HG02623 (cell line): ENCODE data around the gene TNF.

Experiments used
- ATAC-seq: cut with Tn5 transposase; IDR thresholded peaks from one replicate; pipeline ENCODE4 v1.9.1; 2021; ENCODE audit warnings: moderate library complexity; ENCODE audit not compliant: unreplicated experiment

TNF gene

DNA sequence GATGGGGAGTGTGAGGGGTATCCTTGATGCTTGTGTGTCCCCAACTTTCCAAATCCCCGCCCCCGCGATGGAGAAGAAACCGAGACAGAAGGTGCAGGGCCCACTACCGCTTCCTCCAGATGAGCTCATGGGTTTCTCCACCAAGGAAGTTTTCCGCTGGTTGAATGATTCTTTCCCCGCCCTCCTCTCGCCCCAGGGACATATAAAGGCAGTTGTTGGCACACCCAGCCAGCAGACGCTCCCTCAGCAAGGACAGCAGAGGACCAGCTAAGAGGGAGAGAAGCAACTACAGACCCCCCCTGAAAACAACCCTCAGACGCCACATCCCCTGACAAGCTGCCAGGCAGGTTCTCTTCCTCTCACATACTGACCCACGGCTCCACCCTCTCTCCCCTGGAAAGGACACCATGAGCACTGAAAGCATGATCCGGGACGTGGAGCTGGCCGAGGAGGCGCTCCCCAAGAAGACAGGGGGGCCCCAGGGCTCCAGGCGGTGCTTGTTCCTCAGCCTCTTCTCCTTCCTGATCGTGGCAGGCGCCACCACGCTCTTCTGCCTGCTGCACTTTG lies at the start of gene TNF:
TNF (plus strand) TSS at position 231 of the 567 bp plus-strand sequence; CDS start at position 408, 177 bp downstream.
- ATAC-seq = no peak

DNA sequence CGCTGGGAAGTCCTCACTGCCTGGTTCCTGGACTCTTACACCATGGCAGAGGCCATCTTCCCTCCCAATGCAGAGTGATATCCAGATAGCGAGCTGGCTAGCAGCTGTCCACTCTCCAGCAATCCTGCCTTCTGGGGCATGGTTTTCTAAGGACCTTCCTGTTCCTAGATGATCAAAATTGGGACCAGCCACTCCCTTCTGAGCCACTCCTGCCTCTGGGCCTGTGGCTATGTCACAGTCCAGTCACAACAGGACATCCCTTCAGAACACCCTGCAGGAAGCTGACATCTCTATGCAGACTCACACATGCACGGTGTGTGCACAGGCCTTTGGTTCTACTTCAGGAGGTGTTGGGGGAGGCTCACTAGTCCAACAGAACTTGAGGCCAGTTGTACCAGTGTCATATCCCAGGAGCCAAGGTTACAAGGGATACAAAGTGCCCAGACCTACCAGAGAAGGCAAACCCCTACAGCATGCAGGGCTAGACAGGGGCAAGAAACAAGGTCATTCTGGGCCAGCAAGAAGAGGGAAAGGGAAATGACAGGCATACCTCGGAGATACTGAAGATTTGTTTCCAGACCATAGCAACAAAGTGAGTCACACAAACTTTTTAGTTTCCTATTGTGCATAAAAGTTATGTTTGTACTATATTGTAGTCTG lies 49.3 kb upstream of the TNF start:
- no peak for ATAC-seq

DNA sequence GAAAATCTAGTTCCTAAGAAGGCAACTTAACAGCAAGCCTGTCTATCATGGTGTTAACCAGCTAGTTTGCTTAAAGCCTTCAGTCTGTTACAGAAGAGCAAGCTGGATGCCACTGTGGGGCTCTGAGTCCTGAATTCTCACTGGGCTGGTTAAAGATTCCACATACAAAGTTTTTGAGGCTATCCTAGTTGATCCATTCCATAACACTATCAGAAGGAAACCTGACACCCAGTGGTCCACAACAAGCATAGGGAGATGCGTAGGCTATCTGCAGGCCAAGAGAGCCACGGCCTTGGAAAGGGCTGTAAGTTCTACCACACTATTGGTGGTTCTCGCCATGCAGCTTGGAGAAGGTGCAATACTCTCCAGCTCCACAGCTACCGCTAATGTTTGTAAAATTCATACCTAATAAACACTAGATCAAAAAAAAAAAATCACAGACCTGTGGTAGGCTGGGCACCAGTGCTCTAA lies 47.0 kb upstream of the TNF start:
- no peak for ATAC-seq

DNA sequence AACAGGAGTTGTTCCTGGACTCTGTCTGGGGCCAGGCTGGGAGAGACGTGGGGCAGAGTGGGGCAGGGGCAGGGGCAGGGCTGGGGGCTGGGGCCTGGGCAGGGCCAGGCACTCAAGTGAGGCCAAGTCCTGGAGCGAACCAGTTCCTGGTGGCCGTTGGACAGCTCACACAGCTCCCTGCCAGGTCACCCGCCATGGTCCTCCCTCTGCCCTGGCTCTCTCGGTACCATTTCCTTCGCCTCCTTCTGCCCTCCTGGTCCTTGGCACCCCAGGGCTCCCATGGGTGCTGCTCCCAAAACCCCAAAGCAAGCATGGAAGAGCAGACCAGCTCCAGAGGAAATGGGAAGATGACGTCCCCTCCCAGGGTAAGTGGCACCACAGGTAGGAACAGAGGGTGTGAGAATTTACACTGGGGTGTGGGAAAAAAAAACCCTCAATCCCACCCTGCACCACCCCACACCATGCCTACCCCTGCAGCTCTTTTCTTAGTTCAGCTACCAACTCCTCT lies 46.5 kb upstream of the TNF start, which contains the start of gene MCCD1:
MCCD1 (plus strand) TSS at position 142 of the 508 bp plus-strand sequence; CDS start at position 195, 53 bp downstream.
- ATAC-seq = no peak

DNA sequence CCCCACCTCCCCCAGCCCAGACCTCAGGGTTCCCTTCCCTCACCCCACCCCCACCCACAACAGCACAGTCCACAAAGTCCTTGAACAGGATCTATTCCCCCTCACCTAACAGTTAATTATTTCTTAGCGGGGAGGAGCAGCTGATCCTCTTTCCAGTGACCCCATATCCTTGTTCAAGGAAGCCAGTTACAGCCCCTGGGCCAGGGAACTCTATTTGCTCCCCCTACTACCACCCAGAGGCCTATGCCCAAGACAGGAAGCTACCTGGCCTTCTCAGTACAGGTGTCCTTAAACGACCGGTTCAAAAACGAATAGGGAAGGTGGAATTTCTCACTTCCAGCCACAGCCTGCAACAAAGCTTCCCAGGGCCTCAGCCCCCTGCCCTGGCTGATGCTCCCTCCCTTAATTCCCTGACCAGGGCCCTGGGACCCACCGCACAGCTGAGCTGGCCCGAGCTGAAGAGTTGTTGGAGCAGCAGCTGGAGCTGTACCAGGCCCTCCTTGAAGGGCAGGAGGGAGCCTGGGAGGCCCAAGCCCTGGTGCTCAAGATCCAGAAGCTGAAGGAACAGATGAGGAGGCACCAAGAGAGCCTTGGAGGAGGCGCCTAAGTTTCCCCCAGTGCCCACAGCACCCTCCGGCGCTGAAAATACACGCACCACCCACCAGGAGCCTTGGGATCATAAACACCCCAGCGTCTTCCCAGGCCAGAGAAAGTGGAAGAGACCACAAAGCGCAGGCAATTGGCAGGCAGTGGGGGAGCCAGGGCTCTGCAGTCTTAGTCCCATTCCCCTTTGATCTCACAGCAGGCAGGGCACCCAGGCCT lies 45.8 kb upstream of the TNF start:
- ATAC-seq = no peak

DNA sequence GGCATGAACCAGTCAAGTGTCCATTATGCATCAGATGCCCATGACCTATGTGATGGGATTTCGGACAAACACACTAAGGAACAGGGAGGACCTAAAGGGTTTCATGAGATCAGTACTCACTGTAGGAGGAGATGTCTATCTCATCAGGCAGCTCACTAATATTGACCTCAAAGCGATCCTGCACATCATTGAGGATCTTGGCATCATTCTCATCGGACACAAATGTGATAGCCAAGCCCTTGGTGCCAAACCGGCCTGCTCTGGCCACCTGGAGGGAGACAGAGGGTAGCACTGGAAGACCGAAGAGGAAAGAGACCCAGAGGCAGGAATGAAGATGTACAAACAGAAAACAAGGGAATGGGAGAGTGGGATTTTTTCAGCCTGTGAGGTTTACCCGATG lies 44.7 kb upstream of the TNF start:
- ATAC-seq = no peak

DNA sequence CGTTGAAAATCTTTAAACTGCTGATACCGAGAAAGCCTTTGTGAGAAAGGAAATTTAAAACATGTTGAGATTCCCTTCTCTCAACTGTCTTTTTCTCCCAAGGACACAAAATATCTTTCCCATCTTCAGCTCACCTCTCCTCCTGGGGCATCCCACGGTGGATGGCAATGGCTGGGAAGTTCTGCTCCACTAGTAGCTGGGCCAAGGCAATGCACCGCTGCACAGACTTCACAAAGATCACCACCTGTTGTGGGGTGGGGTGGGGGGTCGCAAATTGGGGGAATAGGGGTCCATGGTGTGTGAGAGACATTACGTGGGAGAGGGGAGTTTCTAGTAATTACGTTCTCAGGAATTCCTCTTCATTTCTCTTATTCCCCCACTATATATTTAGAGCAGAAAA lies 44.2 kb upstream of the TNF start:
- no peak for ATAC-seq

DNA sequence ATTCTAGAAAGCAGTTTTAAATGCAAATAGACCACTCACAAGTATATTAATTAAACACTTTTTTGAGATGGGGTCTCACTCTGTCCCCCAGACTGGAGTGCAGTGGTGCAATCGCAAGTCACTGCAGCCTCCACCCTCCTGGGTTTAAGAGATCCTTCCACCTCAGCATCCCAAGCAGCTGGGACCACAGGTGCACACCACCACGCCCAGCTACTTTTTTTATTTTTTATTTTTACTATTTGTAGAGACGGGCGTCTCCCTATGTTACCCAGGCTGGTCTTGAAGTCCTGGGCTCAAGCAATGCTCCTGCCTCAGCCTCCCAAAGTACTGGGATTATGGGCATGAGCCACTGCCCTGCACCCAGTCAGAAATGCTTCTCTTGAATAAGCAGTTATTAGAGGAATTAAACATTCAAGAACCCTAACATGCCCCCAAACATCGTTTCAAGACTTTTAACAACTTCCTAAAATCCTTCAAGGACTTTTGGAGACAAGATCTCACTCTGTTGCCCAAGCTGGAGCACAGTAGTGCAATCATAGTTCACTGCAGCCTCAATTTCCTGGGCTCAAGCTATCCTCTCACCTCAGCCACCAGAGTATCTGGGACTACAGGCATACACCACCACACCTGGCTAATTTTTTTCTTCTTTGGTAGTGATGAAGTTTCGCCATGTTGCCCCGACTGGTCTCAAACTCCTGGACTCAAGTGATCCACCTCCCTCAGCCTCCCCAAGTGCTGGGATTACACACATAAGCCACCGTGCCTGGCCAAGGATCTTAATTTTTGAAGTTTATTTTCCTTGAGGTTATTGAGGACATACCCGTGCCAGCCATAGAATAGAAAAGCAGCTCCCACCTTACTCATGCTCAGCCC lies 43.4 kb upstream of the TNF start:
- ATAC-seq = no peak

DNA sequence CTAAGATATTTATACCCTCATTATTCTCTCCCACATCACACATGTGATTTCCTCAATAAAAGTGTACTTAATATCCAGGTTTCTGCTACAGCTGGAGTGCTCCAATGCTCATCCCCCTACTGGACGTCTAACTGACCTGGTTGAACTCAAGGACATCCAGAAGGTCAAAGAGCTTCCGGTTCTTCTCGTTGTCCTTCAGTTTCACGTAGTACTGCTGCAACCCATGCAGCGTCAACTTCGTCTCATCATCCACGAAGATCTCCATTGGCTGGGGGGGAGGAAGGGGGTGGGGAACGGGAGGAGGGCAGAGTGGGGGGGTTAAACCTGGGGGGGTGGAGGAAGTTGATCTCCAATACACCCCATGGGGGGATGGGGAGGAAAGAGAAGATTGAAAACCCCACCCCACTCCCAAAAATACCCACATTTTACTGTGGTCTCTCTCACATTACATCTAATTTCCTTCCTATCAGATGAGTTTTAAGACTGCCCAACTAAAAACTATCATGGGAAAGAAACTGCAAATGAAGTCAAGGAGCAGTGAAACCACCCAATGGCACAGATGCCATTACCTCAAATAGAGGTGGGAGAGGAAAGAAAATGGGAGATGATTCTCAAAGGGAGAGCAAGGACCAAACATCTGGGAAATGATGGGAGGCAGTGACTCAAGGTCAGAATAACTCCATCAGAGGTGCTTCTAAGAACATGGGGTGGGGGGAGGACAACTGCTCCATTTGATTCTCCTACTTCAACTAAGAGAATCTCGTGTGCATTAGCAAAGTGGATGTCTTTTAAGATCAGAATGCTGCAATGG lies 42.5 kb upstream of the TNF start:
- ATAC-seq = no peak

DNA sequence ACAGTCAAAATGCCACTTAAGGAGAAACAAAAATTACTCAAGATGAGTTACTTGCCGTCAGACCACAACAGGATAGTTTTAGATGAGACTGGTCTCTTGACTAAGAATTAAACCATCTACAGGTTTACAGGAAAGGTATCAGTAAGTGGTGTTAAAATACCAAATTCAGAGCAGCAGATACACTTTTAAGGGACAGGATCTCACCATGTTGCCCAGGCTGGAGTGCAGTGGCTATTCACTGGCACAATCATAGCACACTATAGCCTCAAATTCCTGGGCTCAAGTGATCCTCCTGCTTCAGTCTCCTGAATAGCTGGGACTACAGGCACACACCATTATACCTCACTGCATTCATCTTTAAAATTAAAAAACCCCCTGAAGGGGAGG lies 41.9 kb upstream of the TNF start:
- ATAC-seq = no peak

DNA sequence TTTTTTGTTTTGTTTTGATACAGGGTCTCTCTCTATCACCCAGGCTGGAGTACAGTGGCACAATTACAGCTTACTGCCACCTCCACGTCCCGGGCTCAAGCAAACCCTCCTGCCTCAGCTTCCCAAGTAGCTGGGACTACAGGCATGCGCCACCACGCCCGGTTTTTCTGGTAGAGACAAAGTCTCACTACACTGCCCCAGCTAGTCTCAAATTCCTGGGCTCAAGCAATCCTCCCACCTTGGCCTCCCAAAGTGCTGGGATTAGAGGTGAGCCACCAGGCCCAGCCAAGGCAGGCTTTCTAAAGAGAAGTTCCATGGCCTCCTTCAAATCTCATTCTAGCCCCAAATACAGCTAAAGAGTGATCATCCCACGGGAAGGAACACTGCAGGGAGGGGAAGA lies 41.4 kb upstream of the TNF start:
- no peak for ATAC-seq

DNA sequence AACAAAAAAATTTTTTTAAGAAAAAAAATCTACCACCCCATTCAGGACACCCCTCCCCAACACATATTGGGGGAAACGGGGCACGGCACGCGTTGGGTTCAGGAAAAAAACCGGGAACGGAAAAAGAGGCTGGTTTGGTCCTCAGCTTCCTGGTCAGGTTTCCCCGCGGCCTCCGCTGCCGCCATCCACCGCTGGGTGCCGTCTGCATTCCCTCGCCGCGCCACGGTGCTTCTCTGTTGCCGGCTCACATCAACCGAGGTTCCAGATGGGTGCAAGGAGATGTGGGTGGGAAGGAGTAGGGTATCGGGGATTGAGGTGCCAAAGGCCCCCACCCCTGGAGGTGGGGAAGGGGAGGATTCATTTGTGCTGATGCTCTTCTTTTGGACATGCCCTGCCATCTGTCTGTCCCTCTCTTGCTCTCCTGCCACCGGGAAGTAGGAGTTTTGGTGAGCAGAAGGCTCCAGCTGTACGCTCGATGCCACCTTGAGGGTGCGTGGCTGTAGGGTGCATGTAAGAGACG lies 40.8 kb upstream of the TNF start:
- ATAC-seq = no peak

DNA sequence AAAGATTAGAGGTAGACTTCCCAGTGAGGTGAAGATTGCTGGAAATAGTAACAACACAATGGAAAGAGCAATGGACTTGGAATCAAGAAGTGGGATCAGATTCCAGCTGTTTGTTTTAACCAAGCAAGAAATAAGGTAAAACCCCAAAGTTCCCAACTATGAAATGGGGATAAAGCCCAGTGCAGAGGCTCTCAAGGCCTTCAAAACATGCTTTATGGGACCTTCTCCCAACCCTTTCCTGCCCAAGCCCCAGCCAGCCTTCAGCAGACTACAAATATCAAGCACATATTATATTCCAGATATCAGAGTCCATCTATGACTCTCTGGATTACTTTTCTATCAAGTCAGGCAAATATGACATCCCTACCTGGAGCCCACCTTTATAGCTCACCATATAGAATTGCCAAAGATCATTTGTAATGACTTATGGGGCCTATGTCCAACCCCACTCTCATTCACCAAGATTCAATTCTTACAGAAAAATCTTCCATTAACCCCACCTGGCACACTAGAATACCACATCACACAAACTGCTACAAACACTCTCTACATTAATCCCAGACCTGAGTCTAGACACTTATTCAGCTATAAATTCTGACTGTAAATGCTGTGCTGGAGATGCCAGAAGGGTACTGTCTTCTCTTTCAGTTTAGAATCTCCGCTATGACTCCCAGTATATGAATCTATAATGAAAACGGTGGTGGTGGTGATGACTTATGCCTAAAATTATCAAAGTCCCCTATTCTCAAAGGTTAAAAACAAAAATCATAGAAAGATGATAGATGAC lies 39.6 kb upstream of the TNF start:
- no peak for ATAC-seq

DNA sequence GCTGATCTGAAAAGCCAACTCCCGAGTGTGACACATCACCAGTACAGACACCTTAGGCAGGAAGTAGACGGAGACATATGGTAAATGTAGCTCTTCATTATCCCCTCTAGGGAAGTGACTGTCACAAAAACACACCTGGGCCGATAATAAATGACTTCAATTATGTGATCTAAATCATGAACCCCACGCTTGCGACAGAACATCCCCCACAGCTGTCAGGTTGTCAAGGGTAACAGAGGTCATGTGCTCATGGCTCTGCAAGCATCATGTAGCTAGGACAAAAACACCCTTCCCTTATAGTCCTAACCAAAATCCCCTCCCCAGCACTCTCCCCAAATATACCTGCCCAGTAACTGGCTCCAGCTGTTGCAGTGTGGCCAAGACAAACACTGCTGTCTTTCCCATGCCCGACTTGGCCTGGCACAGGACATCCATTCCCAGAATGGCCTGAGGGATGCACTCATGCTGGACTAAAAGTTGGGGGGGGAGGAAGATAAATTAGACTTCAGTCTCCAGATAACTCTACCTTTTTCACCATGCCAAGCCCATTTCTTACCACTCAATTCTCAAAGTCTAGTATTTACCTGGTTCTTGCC lies 36.5 kb upstream of the TNF start:
- no peak for ATAC-seq

DNA sequence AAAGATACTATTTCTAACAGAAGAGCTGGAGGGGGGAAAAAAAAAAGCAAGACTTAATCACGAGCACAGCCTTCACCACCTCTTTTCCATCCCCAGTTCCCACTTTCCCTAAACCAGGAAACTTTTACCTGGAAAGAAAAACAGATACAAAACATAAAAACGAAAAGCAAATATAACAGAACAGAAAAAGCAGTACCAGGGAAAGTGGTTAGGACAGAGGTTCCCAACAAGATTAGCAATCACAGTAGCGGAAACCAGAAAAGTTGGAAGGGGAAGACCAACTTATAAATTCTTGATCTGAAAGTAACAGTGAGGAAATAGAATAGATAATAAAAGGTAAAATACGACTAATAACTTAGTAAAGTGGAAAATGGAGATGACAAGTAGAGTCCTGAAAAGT lies 34.7 kb upstream of the TNF start:
- ATAC-seq = no peak

DNA sequence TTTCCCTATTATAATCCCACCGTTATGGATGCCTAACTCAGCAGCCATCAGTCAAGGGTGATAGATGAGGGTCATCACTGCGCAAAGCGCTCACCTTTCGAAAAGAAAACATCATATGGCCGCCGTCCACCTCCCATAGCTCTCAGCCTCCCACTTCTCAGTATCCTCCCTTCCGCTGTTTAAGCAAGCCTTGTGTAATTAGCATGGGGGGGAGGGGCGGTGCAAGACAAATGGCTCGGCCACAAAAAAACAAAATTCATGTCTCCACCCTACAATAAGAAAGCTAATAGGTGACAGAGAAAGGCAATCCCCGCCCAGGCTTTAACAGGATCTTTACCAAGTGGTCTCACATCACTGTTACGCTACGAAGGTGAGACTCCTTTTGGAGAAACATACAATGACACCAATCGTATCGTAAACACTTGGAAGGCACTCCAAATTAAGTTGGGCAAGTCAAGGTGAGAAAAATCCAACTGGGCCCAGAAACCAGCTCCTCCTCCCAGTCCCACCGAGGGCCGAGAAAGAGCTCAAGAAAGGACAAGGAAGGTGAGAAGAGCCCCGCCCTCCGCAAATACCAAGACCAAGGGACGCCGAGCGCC lies 34.2 kb upstream of the TNF start:
- ATAC-seq = no peak

DNA sequence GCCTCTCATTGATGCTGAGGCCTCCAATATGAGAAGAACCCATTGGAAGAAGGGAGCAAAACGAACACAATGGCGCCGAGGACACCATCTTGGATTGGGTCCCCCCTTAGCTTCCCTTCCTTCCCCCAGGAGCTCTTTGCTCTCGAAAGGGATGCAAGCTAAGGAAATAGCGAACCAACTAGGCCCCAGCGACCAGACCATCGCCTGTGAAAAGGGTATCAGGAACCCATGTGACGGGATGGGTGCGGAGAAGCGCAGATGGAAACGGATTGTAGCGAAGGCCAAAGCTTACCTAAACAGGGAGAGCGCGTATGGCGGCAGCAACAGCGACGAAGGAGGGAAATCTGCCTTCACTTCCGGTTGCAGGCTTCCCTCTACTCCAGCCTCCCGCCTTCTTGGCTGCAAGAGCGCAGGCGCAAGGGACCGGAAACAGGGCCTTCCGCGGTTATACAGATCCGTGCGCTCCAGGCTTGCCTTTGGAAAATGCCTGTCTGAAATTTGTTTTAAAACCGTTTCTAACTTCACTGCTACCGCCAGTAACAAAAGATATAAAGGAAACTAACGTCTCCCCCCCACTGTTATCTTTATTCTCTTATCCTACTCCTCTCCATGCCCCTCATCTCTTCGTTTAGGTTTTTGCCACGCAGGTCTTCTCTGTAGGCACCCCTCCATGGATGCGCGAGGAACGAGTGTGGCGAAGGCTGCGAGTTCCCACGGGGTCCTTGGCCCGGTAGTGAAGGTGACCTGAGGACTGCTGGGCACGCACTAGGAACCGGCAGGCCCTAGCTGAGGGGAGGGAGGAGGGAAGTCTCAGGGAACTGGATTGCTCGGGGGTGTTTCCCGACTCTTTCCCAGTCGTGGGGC lies 33.5 kb upstream of the TNF start, which contains the start of gene DDX39B:
DDX39B (minus strand) TSS at position 346 of the 864 bp plus-strand sequence. CDS start 1,471 bp downstream, outside the sequence.
- peak; percentile 65 for ATAC-seq
